A549 (cell line): ENCODE data around the gene PNPLA1.

Experiments
- CTCF ChIP-seq: fragments of >200 bp; sonication (Bioruptor Twin); formaldehyde crosslinking; IDR thresholded peaks from 3 replicates; pipeline ENCODE4 v1.5.1; 2016
- FOSL2 ChIP-seq, 2 experiments: fragments of 450-650 bp in 1 of 2; fragments of >200 bp in 1 of 2; sonication (Bioruptor Twin) in 1 of 2; formaldehyde crosslinking; IDR thresholded peaks; 2 replicates each; pipeline versions ENCODE4 v1.5.0 to v1.6.1; 2016 to 2020; ENCODE audit warnings: mild to moderate bottlenecking in 1 of 2, moderate library complexity in 1 of 2
- HOXA7 ChIP-seq: fragments of 250-450 bp; sonication (Bioruptor Pico); IDR thresholded peaks from 2 replicates; pipeline ENCODE4 v1.5.0; 2020; ENCODE audit warnings: mild to moderate bottlenecking, moderate library complexity
- MAFK ChIP-seq: fragments of 450-650 bp; IDR thresholded peaks from 2 replicates; pipeline ENCODE4 v1.6.1; 2014; ENCODE audit not compliant: partially characterized antibody
- MAX ChIP-seq: IDR thresholded peaks from 2 replicates; pipeline ENCODE4 v1.6.1; 2012
- MYC ChIP-seq: IDR thresholded peaks from 2 replicates; pipeline ENCODE4 v1.6.1; 2012; ENCODE audit warnings: mild to moderate bottlenecking, inconsistent platforms, low read length, improper control_type of control experiment, borderline replicate concordance
- POLR2A ChIP-seq: IDR thresholded peaks from 2 replicates; pipeline ENCODE4 v1.6.1; 2012; ENCODE audit warnings: mild to moderate bottlenecking, low read length
- RFX5 ChIP-seq: fragments of 450-650 bp; IDR thresholded peaks from 2 replicates; pipeline ENCODE4 v1.7.1; 2014; ENCODE audit warnings: antibody characterized with exemption, mild to moderate bottlenecking, moderate library complexity
- TF ChIP-seq, protein P1 (sequence below): fragments of 200-600 bp; sonication (generic); IDR thresholded peaks from 2 replicates; pipeline ENCODE4 v1.6.1; 2016; ENCODE audit warnings: antibody characterized with exemption, mild to moderate bottlenecking, moderate library complexity

- TF ChIP-seq RFX5, result no peak
- TF ChIP-seq MAX, result no peak
- TF ChIP-seq, protein P1, sequence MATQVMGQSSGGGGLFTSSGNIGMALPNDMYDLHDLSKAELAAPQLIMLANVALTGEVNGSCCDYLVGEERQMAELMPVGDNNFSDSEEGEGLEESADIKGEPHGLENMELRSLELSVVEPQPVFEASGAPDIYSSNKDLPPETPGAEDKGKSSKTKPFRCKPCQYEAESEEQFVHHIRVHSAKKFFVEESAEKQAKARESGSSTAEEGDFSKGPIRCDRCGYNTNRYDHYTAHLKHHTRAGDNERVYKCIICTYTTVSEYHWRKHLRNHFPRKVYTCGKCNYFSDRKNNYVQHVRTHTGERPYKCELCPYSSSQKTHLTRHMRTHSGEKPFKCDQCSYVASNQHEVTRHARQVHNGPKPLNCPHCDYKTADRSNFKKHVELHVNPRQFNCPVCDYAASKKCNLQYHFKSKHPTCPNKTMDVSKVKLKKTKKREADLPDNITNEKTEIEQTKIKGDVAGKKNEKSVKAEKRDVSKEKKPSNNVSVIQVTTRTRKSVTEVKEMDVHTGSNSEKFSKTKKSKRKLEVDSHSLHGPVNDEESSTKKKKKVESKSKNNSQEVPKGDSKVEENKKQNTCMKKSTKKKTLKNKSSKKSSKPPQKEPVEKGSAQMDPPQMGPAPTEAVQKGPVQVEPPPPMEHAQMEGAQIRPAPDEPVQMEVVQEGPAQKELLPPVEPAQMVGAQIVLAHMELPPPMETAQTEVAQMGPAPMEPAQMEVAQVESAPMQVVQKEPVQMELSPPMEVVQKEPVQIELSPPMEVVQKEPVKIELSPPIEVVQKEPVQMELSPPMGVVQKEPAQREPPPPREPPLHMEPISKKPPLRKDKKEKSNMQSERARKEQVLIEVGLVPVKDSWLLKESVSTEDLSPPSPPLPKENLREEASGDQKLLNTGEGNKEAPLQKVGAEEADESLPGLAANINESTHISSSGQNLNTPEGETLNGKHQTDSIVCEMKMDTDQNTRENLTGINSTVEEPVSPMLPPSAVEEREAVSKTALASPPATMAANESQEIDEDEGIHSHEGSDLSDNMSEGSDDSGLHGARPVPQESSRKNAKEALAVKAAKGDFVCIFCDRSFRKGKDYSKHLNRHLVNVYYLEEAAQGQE, result no peak
- TF ChIP-seq CTCF, result no peak
- no peak for TF ChIP-seq HOXA7
- TF ChIP-seq FOSL2 (IDR thresholded peaks at IDR 0.05), result no peak
- TF ChIP-seq FOSL2 (CRISPR knock-in tag; IDR thresholded peaks at IDR 0.05), result no peak
- no peak for TF ChIP-seq MYC
- TF ChIP-seq POLR2A, result no peak
- TF ChIP-seq MAFK, result no peak
Measured at GRCh38 chr6:36239774-36240173, 30.1 kb upstream of the PNPLA1 start.
